Liver (tissue), 9 donors: ENCODE results near the gene ENAM. TPM values are rescaled to one million over a fixed set of nuclear protein-coding genes. Genes with fewer than 3 reads are reported as not detected.

ENCODE experiments used
- DNase-seq: peaks from one replicate; pipeline ENCODE4 v3.0.0-alpha.2; 2017; ENCODE audit warnings: low spot score
- H3K27ac ChIP-seq, 2 donors: one replicate each; pipeline ENCODE4 v1.7.0; 2013; ENCODE audit warnings: inconsistent platforms in 2 of 2, low read length in 2 of 2, control low read depth in 1 of 2, low read depth in 1 of 2, mild to moderate bottlenecking in 1 of 2
- H3K27me3 ChIP-seq, 4 donors: one replicate each; pipeline versions ENCODE4 v1.6.1 to v1.7.0; 2013; ENCODE audit warnings: low read length in 3 of 4, inconsistent platforms in 1 of 4, mild to moderate bottlenecking in 1 of 4, moderate library complexity in 1 of 4; ENCODE audit not compliant: control insufficient read depth in 4 of 4, insufficient read depth in 4 of 4
- H3K36me3 ChIP-seq, 4 donors: one replicate each; pipeline versions ENCODE4 v1.6.1 to v1.7.0; 2013; ENCODE audit warnings: low read length in 3 of 4, mild to moderate bottlenecking in 3 of 4, low read depth in 1 of 4, moderate library complexity in 1 of 4; ENCODE audit not compliant: control insufficient read depth in 4 of 4, insufficient read depth in 3 of 4
- H3K4me1 ChIP-seq, 4 donors: one replicate each; pipeline versions ENCODE4 v1.6.1 to v1.7.0; 2013; ENCODE audit warnings: low read length in 3 of 4, mild to moderate bottlenecking in 3 of 4, moderate library complexity in 1 of 4; ENCODE audit not compliant: control insufficient read depth in 4 of 4, insufficient read depth in 4 of 4
- H3K4me3 ChIP-seq, 3 donors: one replicate each; pipeline versions ENCODE4 v1.6.1 to v1.7.0; 2013; ENCODE audit warnings: low read length in 3 of 3, control low read depth in 1 of 3, low read depth in 1 of 3, mild to moderate bottlenecking in 1 of 3
- H3K9ac ChIP-seq, 2 donors: one replicate each; pipeline ENCODE4 v1.7.0; 2013; ENCODE audit warnings: low read length in 2 of 2, mild to moderate bottlenecking in 2 of 2, moderate library complexity in 2 of 2, control low read depth in 1 of 2, low read depth in 1 of 2
- H3K9me3 ChIP-seq, 4 donors: one replicate each; pipeline versions ENCODE4 v1.6.1 to v1.7.0; 2013; ENCODE audit warnings: low read length in 3 of 4; ENCODE audit not compliant: control insufficient read depth in 4 of 4
- EGR1 ChIP-seq, 2 donors: IDR thresholded peaks; 2 replicates each; pipeline ENCODE4 v1.6.1; 2016 to 2018; ENCODE audit warnings: antibody characterized with exemption in 2 of 2, low read depth in 2 of 2
- FOXA1 ChIP-seq: IDR thresholded peaks from 2 replicates; pipeline ENCODE4 v1.6.1; 2016; ENCODE audit warnings: antibody characterized with exemption
- FOXA2 ChIP-seq: IDR thresholded peaks from 2 replicates; pipeline ENCODE4 v1.6.1; 2016; ENCODE audit warnings: antibody characterized with exemption
- HNF4A ChIP-seq, 2 donors: conservative IDR thresholded peaks; 2 replicates each; pipeline ENCODE4 v1.6.1; 2016; ENCODE audit warnings: antibody characterized with exemption in 2 of 2, mild to moderate bottlenecking in 2 of 2
- JUND ChIP-seq, 2 donors: IDR thresholded peaks; 2 replicates each; pipeline ENCODE4 v1.6.1; 2016; ENCODE audit warnings: antibody characterized with exemption in 2 of 2
- MAX ChIP-seq: IDR thresholded peaks from 2 replicates; pipeline ENCODE4 v1.6.1; 2016; ENCODE audit warnings: antibody characterized with exemption
- NR2F2 ChIP-seq: IDR thresholded peaks from 2 replicates; pipeline ENCODE4 v1.6.1; 2016; ENCODE audit warnings: antibody characterized with exemption
- RAD21 ChIP-seq, 2 donors: IDR thresholded peaks; 2 replicates each; pipeline ENCODE4 v1.6.1; 2016; ENCODE audit warnings: antibody characterized with exemption in 2 of 2, mild to moderate bottlenecking in 2 of 2
- RXRA ChIP-seq, 2 donors: IDR thresholded peaks; 2 replicates each; pipeline ENCODE4 v1.6.1; 2017 to 2018; ENCODE audit warnings: antibody characterized with exemption in 2 of 2, mild to moderate bottlenecking in 1 of 2
- SP1 ChIP-seq: IDR thresholded peaks from 2 replicates; pipeline ENCODE4 v1.6.1; 2018; ENCODE audit warnings: antibody characterized with exemption, mild to moderate bottlenecking
- TAF1 ChIP-seq: conservative IDR thresholded peaks from 2 replicates; pipeline ENCODE4 v1.6.1; 2016; ENCODE audit warnings: antibody characterized with exemption, mild to moderate bottlenecking
- WGBS: extraction: QIAGEN DNeasy Blood & Tissue Kit; methylation state at CpG from one replicate; pipeline ENCODE4 v1.1.7; 2013; 5-methylcytosine and 5-hydroxymethylcytosine counted together
- polyA plus RNA-seq, 2 donors: library from polyadenylated mRNA; stranded (reverse) in 1 of 2; unstranded in 1 of 2; fragments of 200-250 nt in 1 of 2; fragments of >200 nt in 1 of 2; fragmentation: Nextera tagmentation in 1 of 2; extraction: Ambion mirVana in 1 of 2; gene quantifications; one replicate each; pipeline versions ENCODE4 v1.2.1 to v1.2.3, GENCODE V29; 2013 to 2015
- total RNA-seq, 2 donors: library from RNA; depleted of rRNA; stranded (reverse); fragments of >200 nt; gene quantifications; one replicate each; pipeline ENCODE4 v1.2.3, GENCODE V29; 2014
- TF ChIP-seq, protein P1 (sequence below): IDR thresholded peaks from 2 replicates; pipeline ENCODE4 v1.6.1; 2016; ENCODE audit warnings: antibody characterized with exemption, mild to moderate bottlenecking
- TF ChIP-seq, protein P2 (sequence below): IDR thresholded peaks from 2 replicates; pipeline ENCODE4 v1.6.1; 2016; ENCODE audit warnings: antibody characterized with exemption
- TF ChIP-seq, protein P3 (sequence below): IDR thresholded peaks from 2 replicates; pipeline ENCODE4 v1.6.1; 2016; ENCODE audit warnings: antibody characterized with exemption
- donor health status: healthy.
- donor health status: healthy.
- donor health status: healthy.
- donor health status: healthy.
- donor health status: healthy.

Gene ENAM
- total and polyA plus RNA-seq, 4 donors, result 0.25 to 0.50 (median 0.28) TPM

DNA sequence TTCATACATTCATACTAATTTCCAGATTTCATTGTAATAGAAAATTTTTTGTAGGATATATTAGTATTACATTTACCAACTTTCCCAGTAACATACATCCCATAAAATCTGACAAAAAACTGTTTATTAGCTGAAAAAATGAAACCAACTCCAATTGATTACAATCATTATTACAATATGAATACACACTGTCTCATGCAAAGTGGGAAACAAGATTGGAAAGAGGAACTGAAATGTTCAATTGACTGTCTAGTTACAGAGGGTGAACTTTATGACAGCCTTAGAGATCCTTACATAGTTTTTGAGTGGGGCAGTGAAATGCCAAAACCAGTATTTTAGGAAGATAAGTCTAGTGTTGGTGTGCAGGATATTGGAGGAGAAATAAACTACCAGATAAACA is 38.8 kb upstream of the ENAM start:
- Histone ChIP-seq H3K27ac (no peak overlapping the region), H3K4me1 (no peaks in the 10 kb centered on the region), H3K36me3 (no peaks in the 10 kb centered on the region), H3K9me3 (no peaks in the 10 kb centered on the region), H3K4me3 (no peak overlapping the region), H3K27me3 (no peaks in the 10 kb centered on the region), H3K9ac (no peak overlapping the region)
- TF ChIP-seq RXRA (IDR thresholded peaks at IDR 0.05), result no peak
- no peak for TF ChIP-seq MAX
- no peak for DNase-seq

DNA sequence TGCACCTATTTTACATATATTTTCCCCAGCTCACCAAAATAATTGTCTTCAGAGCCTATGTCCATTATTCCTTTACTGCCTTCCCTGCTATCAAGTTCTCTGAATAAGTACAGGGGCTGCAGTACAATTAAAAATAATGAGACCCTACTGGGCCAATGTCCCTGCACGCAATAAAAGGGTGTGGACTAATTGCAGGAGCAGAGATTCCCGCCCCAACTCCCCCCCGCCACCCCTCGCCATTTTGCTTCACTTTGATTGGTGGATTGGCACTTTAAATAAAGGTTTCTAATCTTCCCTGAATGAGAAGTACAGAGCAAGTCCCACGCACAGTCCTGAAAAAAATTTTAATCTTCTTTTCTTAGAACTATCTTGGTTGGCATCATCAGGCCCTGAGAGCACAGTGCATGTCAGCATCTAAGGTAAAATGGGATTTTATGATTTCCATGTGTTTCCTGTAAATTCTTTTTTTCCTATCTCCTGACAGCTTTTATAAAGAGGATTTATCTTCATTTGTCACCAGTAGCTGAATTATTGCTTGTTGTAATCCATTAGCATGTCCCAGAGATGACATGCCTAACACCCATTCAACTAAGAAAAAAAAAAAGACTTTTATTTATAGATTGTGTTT is 36.5 kb upstream of the ENAM start, which contains the start of gene AMBN:
AMBN (plus strand) TSS at position 302 of the 628 bp plus-strand sequence; CDS start at position 405, 103 bp downstream.
- H3K27ac ChIP-seq, result no peak within 1 kb of the TSS
- DNase-seq, result no peak
- H3K4me1 ChIP-seq, result no peaks in the 10 kb centered on the region
- no peak for TF ChIP-seq TAF1
- 87% methylated on average over 5 of the region's 5 CpGs for WGBS
- no peaks in the 10 kb centered on the region for H3K9me3 ChIP-seq
- no peaks in the 10 kb centered on the region for H3K36me3 ChIP-seq
- H3K4me3 ChIP-seq, result no peak within 1 kb of the TSS
- no peak within 1 kb of the TSS for H3K9ac ChIP-seq
- H3K27me3 ChIP-seq, result no peaks in the 10 kb centered on the region

DNA sequence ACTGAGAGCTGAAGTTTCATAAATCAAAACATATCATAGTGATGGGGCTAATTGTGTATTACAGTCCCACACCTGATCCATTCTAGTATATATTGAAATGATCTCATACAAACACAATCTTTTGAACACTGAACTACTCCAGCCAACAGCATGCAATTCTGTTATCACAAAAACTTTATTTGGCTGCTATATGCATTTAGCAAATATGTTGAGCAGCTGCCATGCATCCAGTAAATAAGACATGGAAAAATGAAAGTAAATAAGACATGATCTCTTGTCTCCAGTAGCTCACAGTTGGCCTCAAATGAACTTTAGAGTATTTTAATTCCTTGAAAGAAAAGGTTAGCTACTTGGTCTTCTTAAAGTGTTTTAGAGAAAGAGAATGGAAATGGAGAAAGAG is 34.3 kb upstream of the ENAM start:
- Histone ChIP-seq H3K27me3 (no peaks in the 10 kb centered on the region), H3K36me3 (no peaks in the 10 kb centered on the region), H3K27ac (no peak overlapping the region), H3K9ac (no peak overlapping the region), H3K4me3 (no peak overlapping the region), H3K9me3 (no peaks in the 10 kb centered on the region), H3K4me1 (no peaks in the 10 kb centered on the region)
- no peak for TF ChIP-seq FOXA1
- TF ChIP-seq, protein P1, sequence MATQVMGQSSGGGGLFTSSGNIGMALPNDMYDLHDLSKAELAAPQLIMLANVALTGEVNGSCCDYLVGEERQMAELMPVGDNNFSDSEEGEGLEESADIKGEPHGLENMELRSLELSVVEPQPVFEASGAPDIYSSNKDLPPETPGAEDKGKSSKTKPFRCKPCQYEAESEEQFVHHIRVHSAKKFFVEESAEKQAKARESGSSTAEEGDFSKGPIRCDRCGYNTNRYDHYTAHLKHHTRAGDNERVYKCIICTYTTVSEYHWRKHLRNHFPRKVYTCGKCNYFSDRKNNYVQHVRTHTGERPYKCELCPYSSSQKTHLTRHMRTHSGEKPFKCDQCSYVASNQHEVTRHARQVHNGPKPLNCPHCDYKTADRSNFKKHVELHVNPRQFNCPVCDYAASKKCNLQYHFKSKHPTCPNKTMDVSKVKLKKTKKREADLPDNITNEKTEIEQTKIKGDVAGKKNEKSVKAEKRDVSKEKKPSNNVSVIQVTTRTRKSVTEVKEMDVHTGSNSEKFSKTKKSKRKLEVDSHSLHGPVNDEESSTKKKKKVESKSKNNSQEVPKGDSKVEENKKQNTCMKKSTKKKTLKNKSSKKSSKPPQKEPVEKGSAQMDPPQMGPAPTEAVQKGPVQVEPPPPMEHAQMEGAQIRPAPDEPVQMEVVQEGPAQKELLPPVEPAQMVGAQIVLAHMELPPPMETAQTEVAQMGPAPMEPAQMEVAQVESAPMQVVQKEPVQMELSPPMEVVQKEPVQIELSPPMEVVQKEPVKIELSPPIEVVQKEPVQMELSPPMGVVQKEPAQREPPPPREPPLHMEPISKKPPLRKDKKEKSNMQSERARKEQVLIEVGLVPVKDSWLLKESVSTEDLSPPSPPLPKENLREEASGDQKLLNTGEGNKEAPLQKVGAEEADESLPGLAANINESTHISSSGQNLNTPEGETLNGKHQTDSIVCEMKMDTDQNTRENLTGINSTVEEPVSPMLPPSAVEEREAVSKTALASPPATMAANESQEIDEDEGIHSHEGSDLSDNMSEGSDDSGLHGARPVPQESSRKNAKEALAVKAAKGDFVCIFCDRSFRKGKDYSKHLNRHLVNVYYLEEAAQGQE, result no peak
- TF ChIP-seq RAD21 (IDR thresholded peaks at IDR 0.05), result no peak
- no peak for DNase-seq

GRCh38 chr4:70600305-70600704 is 28.2 kb upstream of the ENAM start:
- Histone ChIP-seq H3K9ac (no peak overlapping the region), H3K4me1 (no peaks in the 10 kb centered on the region), H3K27me3 (no peaks in the 10 kb centered on the region), H3K27ac (no peak overlapping the region), H3K4me3 (no peak overlapping the region), H3K36me3 (no peaks in the 10 kb centered on the region), H3K9me3 (no peaks in the 10 kb centered on the region)
- 64% methylated on average over 3 of the region's 3 CpGs for WGBS
- DNase-seq, result no peak
- no peak for TF ChIP-seq SP1
- TF ChIP-seq, protein P2, sequence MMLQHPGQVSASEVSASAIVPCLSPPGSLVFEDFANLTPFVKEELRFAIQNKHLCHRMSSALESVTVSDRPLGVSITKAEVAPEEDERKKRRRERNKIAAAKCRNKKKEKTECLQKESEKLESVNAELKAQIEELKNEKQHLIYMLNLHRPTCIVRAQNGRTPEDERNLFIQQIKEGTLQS, result no peak
- no peak for TF ChIP-seq FOXA2
- TF ChIP-seq TAF1, result no peak
- TF ChIP-seq, protein P1, result no peak
- TF ChIP-seq, protein P3, sequence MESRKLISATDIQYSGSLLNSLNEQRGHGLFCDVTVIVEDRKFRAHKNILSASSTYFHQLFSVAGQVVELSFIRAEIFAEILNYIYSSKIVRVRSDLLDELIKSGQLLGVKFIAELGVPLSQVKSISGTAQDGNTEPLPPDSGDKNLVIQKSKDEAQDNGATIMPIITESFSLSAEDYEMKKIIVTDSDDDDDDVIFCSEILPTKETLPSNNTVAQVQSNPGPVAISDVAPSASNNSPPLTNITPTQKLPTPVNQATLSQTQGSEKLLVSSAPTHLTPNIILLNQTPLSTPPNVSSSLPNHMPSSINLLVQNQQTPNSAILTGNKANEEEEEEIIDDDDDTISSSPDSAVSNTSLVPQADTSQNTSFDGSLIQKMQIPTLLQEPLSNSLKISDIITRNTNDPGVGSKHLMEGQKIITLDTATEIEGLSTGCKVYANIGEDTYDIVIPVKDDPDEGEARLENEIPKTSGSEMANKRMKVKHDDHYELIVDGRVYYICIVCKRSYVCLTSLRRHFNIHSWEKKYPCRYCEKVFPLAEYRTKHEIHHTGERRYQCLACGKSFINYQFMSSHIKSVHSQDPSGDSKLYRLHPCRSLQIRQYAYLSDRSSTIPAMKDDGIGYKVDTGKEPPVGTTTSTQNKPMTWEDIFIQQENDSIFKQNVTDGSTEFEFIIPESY, result no peak
- no peak for TF ChIP-seq EGR1 (IDR thresholded peaks at IDR 0.05; ENCODE audit: low read depth in 2 of 2)
- no peak for TF ChIP-seq HNF4A (conservative IDR thresholded peaks at IDR 0.05)
- no peak for TF ChIP-seq JUND (IDR thresholded peaks at IDR 0.05)
- TF ChIP-seq NR2F2, result no peak
- TF ChIP-seq RXRA (IDR thresholded peaks at IDR 0.05), result no peak
